IPS-NIHi7 (cell line): Measurements from ENCODE around the gene CACNA2D3.

Experiments
- DNase-seq: peaks from one replicate; pipeline ENCODE4 v3.0.0; 2012; ENCODE audit warnings: mixed read lengths; ENCODE audit errors: extremely low spot score

Gene CACNA2D3

GRCh38 chr3:54676087-54676486 lies 553.7 kb downstream of the CACNA2D3 start:
- DNase-seq, result no peak

- DNase-seq, result no peak
Measured at GRCh38 chr3:54681706-54682105, 559.4 kb downstream of the CACNA2D3 start.

DNA sequence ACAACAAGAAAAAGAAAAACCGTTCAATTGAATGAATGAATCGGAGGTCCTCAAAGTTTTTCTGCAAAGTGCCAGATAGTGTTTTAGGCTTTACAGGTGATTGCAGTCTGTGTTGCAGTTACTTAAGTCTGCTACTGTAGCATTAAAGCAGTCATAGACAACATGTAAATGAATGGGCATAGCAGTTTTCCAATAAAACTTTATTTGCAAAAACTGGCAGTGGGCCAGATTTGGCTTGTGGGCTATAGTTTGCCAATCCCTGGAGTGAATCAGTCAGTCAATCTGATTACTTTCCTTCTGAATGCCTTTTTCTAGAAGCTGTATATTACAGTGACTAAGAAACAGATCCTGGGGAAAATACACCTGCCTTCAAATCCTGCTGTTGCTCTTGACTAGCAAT lies 562.9 kb downstream of the CACNA2D3 start:
- DNase-seq, result no peak

- no peak for DNase-seq
Measured at GRCh38 chr3:54691289-54691771, 569.0 kb downstream of the CACNA2D3 start.

DNA sequence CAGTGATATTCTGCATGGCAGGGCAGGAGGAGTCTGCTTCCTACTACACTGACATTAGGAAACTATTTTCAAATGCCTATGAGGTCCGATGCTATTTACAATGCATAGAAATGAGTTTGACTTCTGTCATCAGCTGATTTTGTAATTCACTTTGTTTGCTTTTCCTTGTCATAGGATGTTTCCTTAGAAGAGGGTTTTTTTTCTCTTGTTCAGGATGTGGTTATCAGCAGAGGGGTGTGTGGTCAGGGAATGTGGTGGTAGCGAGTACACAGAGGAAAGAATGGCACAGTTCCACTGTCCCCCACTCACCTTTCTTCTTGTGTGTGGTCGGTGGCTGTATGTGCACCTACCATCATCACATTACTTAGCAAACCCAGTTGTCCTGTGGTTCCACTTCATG lies 574.0 kb downstream of the CACNA2D3 start:
- no peak for DNase-seq

GRCh38 chr3:54698054-54698453 lies 575.7 kb downstream of the CACNA2D3 start:
- no peak for DNase-seq

GRCh38 chr3:54703923-54704322 lies 581.6 kb downstream of the CACNA2D3 start:
- no peak for DNase-seq

DNA sequence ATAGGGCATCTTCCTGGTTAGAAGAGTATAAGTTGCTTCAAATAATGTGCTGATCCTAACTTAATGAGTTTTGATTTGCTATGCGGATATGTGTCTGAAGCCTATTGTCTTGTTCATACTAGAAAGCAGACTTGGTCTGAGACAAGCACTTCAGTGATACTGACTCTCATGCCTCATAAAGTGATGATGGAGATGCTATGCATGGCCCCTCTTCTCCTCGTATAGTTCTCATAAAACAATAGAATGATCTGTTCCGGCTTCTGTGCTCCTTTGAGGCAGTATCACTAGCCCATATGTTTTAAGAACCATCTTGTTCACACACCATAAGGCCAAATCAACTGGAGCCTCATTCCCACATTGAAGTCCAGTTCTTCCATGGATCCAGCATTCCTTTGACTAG lies 583.4 kb downstream of the CACNA2D3 start:
- DNase-seq, result no peak

DNA sequence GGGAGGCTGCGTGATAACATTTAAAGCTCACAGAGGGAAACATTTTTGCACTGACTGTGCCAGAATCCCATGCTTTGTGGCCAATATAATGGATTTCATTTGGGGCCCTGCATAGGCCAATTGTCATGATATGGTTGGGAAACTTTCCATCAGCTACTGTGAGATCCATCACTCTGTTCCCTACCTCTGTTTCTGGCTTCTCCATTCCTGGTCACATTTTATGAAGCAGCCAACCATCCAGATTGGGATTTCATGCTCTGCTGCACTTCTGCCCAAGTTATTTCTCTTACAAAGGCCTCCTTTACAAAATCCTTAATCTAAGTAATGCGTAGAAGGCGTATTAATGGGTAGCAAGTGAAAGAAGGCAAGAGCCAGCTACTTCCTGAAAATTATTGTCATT lies 584.4 kb downstream of the CACNA2D3 start:
- DNase-seq, result no peak

GRCh38 chr3:54709785-54710184 lies 587.4 kb downstream of the CACNA2D3 start:
- no peak for DNase-seq

GRCh38 chr3:54710954-54711353 lies 588.6 kb downstream of the CACNA2D3 start:
- no peak for DNase-seq

- no peak for DNase-seq
Measured at GRCh38 chr3:54712539-54712938, 590.2 kb downstream of the CACNA2D3 start.

GRCh38 chr3:54713031-54713430 lies 590.7 kb downstream of the CACNA2D3 start:
- DNase-seq, result no peak

DNA sequence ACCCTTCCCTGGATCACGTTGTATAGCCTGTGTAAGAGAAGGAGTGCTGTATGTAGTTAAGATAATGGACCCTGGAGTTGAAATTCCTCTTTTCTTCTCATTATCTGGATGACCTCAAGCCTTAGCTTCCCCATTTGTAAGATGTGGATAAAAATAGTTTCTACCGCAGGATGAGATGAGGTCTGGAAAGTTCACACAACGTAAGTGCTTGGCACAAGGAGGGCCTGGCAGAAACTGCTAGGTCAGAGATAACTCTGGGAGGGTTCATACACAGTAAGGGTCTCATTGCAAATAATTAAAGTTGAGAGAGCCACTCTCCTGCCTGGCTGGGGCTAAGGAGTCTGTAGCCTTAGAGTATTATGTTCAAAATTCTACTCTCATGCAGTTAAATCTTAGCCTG lies 591.1 kb downstream of the CACNA2D3 start:
- DNase-seq, result no peak

DNA sequence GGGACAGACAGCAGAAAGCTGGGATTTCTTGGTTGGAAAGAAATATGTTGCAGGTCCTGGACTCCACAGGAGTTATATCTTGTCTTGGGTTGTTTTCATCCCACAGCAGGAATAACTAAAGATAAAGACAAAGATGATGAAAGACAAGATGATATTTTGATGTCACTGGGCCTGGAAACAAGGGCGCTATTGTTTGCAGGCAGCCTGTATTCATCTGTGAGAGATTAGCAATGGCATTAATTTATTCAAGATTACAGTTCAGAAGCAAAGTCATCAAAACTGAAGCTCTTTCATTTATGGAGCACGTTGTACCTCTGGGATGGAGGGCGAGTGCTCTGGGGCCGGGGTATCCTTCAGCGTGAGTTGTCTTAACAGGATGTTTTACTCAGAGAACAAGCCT lies 591.7 kb downstream of the CACNA2D3 start:
- DNase-seq, result no peak

- no peak for DNase-seq
Measured at GRCh38 chr3:54717506-54717905, 595.2 kb downstream of the CACNA2D3 start.

- DNase-seq, result no peak
Measured at GRCh38 chr3:54719914-54720313, 597.6 kb downstream of the CACNA2D3 start.

DNA sequence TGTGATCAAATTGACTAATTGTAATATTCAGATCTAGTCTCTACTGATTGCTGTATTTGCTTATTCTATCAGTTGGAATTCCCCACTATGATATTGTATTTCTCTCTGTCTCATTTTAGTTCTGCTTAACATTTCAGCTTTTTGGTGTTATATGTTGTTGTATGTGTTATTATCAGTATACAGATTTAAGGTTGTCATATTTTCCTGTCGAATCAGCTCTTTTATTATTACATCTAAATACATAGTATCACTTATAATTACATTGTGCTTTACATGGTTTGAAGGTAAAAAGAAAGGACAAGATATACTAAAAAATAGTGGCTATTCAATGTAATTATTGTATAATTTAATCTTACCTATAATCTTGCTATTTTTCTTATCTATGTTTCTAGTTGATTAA lies 598.3 kb downstream of the CACNA2D3 start:
- DNase-seq, result no peak

DNA sequence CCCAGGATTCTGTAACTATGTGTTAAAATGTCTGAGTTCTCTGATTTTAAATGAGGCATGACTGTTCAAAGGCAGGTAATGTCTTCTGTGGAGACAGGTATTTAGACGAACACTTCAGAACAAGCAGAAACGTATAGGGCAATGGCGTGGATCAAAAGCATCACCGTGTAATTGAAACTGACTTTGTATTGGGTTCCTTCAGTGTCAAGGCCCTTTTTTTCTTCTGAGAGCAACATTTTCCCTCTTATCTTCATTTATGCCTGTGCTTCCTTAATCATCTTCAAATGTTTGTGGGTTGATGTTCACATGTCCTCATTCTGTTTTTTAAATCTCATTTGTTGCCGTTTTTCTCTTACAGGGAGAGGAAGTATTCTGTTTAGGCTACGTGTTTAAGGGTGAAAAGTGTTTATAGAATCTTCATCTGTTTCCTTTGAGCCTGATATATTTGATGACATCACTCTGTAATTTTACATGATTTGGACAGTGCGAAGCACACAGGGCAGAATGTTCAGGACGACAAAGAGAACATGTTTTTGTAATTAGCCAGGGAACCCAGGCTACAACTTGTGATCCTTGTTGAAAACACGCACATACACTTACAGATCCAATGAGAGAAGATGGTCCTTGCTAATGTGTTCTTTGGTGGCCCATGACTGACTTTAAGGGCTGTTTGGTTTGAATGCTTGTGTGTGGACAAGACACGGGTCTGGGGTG lies 609.5 kb downstream of the CACNA2D3 start:
- DNase-seq, result no peak

GRCh38 chr3:54733106-54734006 lies 611.0 kb downstream of the CACNA2D3 start:
- DNase-seq, result no peak

GRCh38 chr3:54736459-54736858 lies 614.1 kb downstream of the CACNA2D3 start:
- DNase-seq, result no peak

GRCh38 chr3:54743755-54744154 lies 621.4 kb downstream of the CACNA2D3 start:
- no peak for DNase-seq

GRCh38 chr3:54744291-54744690 lies 621.9 kb downstream of the CACNA2D3 start:
- no peak for DNase-seq
